GM23248 (cell line): ENCODE measurements around the gene ZNF865. TPM values are rescaled to one million over a fixed set of nuclear protein-coding genes. Genes with fewer than 3 reads are reported as not detected.
A peak's percentile ranks its signal among the peaks of the same experiment; 100 is the strongest.

Experiments used
- DNase-seq: peaks from one replicate; pipeline ENCODE4 v3.0.0-alpha.2; 2015
- H2AFZ ChIP-seq: fragments of 200-600 bp; sonication (generic); 2 replicates; pipeline ENCODE4 v1.6.1; 2016; ENCODE audit warnings: antibody characterized with exemption
- H3F3A ChIP-seq: fragments of 200-600 bp; sonication (generic); 2 replicates; pipeline ENCODE4 v1.6.1; 2016; ENCODE audit warnings: mild to moderate bottlenecking, antibody characterized with exemption, mixed run types; ENCODE audit not compliant: insufficient read depth
- H3K27ac ChIP-seq: fragments of 200-600 bp; sonication (generic); 2 replicates; pipeline ENCODE4 v1.5.1; 2016; ENCODE audit warnings: mild to moderate bottlenecking
- H3K27me3 ChIP-seq: fragments of 200-600 bp; sonication (generic); replicated peaks from 2 replicates; pipeline ENCODE4 v1.6.1; 2016; ENCODE audit warnings: mild to moderate bottlenecking; ENCODE audit not compliant: insufficient read depth
- H3K36me3 ChIP-seq: fragments of 200-600 bp; sonication (generic); 2 replicates; pipeline ENCODE4 v1.6.1; 2016; ENCODE audit warnings: low read depth, mild to moderate bottlenecking
- H3K4me1 ChIP-seq: fragments of 200-600 bp; sonication (generic); 2 replicates; pipeline ENCODE4 v1.6.1; 2016; ENCODE audit warnings: mild to moderate bottlenecking; ENCODE audit not compliant: insufficient read depth
- H3K4me2 ChIP-seq: fragments of 200-600 bp; sonication (generic); one replicate; pipeline ENCODE4 v1.6.1; 2016; ENCODE audit warnings: mild to moderate bottlenecking; ENCODE audit not compliant: unreplicated experiment
- H3K4me3 ChIP-seq: fragments of 200-600 bp; sonication (generic); 2 replicates; pipeline ENCODE4 v1.5.1; 2016; ENCODE audit warnings: mild to moderate bottlenecking
- H3K79me2 ChIP-seq: fragments of 200-600 bp; sonication (generic); 2 replicates; pipeline ENCODE4 v1.6.1; 2016; ENCODE audit warnings: mild to moderate bottlenecking; ENCODE audit not compliant: insufficient read depth
- H3K9ac ChIP-seq: fragments of 200-600 bp; sonication (generic); 2 replicates; pipeline ENCODE4 v1.6.1; 2016; ENCODE audit warnings: mild to moderate bottlenecking
- H3K9me2 ChIP-seq: fragments of 200-600 bp; sonication (generic); 2 replicates; pipeline ENCODE4 v1.6.1; 2016; ENCODE audit warnings: mixed run types, mild to moderate bottlenecking, moderate library complexity; ENCODE audit not compliant: insufficient read depth
- H3K9me3 ChIP-seq: fragments of 200-600 bp; sonication (generic); one replicate; pipeline ENCODE4 v1.6.1; 2017; ENCODE audit warnings: low read depth
- H4K20me1 ChIP-seq: fragments of 200-600 bp; sonication (generic); 2 replicates; pipeline ENCODE4 v1.6.0; 2016; ENCODE audit not compliant: insufficient read depth
- EZH2 ChIP-seq: fragments of 200-600 bp; sonication (generic); IDR thresholded peaks from 2 replicates; pipeline ENCODE4 v1.6.1; 2018; ENCODE audit warnings: antibody characterized with exemption, mild to moderate bottlenecking; ENCODE audit not compliant: insufficient read depth, poor library complexity, severe bottlenecking
- EZH2phosphoT487 ChIP-seq: fragments of 200-600 bp; sonication (generic); IDR thresholded peaks from 2 replicates; pipeline ENCODE4 v1.6.1; 2018; ENCODE audit warnings: antibody characterized with exemption, moderate library complexity, mild to moderate bottlenecking, low read depth; ENCODE audit not compliant: insufficient read depth
- WGBS, 2 experiments: methylation state at CpG; one replicate each; pipeline ENCODE4 v1.1.6; 2015 to 2017; ENCODE audit warnings: low lambda C conversion rate in 2 of 2, low coverage in 1 of 2; ENCODE audit errors: missing lambda C conversion rate in 2 of 2; 5-methylcytosine and 5-hydroxymethylcytosine counted together
- in situ Hi-C: fragments of 300-500 bp; cut with MboI; formaldehyde crosslinking; loops from 2 replicates; pipeline ENCODE4 v1.15.0; 2020
- polyA plus RNA-seq: library from polyadenylated mRNA; unstranded; fragments of >200 nt; fragmentation: Nextera tagmentation; extraction: Ambion mirVana; gene quantifications from 2 replicates; pipeline ENCODE4 v1.2.1, GENCODE V29; 2016
- total RNA-seq: library from RNA; depleted of rRNA; stranded (reverse); fragments of >200 nt; shearing (Covaris generic); gene quantifications from 2 replicates; pipeline ENCODE4 v1.2.3, GENCODE V29; 2014

The ZNF865 gene
- total and polyA plus RNA-seq, 2 experiments from 2014 or later = 0.21 to 1.3 TPM

- Histone ChIP-seq H4K20me1 (no peaks in the 10 kb centered on the region), H3K9me2 (no peaks in the 10 kb centered on the region), H3F3A (0 out of 2 replicates have a peak, but pooled peaks cover 4% of the 10 kb centered on the region), H3K4me3 (no peak overlapping the region), H3K27me3 (no peaks in the 10 kb centered on the region), H3K36me3 (peaks cover 10% of the 10 kb centered on the region; the same call in 1 of the 2 replicates), H2AFZ (no peak overlapping the region), H3K9me3 (no peaks in the 10 kb centered on the region), H3K27ac (no peak overlapping the region), H3K79me2 (peaks cover 31% of the 10 kb centered on the region), H3K4me2 (no peak overlapping the region), H3K4me1 (peaks cover 10% of the 10 kb centered on the region), H3K9ac (peak overlapping the region; percentile 82; the same call in 1 of the 2 replicates)
- TF ChIP-seq EZH2phosphoT487 = no peak
- no peak for TF ChIP-seq EZH2
- DNase-seq = no peak
- in situ Hi-C loops = loop anchor here (25.0 kb wide), 2 partner anchors 512 to 1187 kb away; partner anchors contain the start of genes CDC42EP5, LENG9 and TNNT1
- WGBS, 2 experiments = 75 to 79% methylated on average over 17 of the region's 17 CpGs
These were observed 44.0 kb downstream of the ZNF865 start for GRCh38 chr19:55649268-55650125.

- Histone ChIP-seq H3K4me2 (no peak overlapping the region), H3K27me3 (no peaks in the 10 kb centered on the region), H3K4me3 (no peak overlapping the region), H3K9me3 (no peaks in the 10 kb centered on the region), H3K27ac (no peak overlapping the region), H2AFZ (no peak overlapping the region), H3K4me1 (peaks cover 8% of the 10 kb centered on the region; the same call in 1 of the 2 replicates), H3F3A (0 out of 2 replicates have a peak, but pooled peaks cover 4% of the 10 kb centered on the region), H4K20me1 (no peaks in the 10 kb centered on the region), H3K9ac (no peak overlapping the region), H3K79me2 (peaks cover 27% of the 10 kb centered on the region), H3K36me3 (peaks cover 5% of the 10 kb centered on the region; the same call in 1 of the 2 replicates), H3K9me2 (no peaks in the 10 kb centered on the region)
- WGBS, 2 experiments = 83 to 91% methylated on average over 4 of the region's 4 CpGs
- TF ChIP-seq EZH2phosphoT487 = no peak
- no peak for TF ChIP-seq EZH2
- no peak for DNase-seq
- in situ Hi-C loops = loop anchor here (25.0 kb wide), 1 partner anchor 1188 kb away; the partner anchor contains the start of genes CDC42EP5 and LENG9
These were observed 44.7 kb downstream of the ZNF865 start for GRCh38 chr19:55650126-55650557.

GRCh38 chr19:55650602-55651230 lies 45.3 kb downstream of the ZNF865 start:
- 94 to 96% methylated on average over 17 of the region's 17 CpGs for WGBS, 2 experiments
- no peaks in the 10 kb centered on the region for H3K27me3 ChIP-seq
- H3K9ac ChIP-seq = no peak overlapping the region
- peaks cover 2% of the 10 kb centered on the region; the same call in 1 of the 2 replicates for H4K20me1 ChIP-seq
- H3F3A ChIP-seq = 0 out of 2 replicates have a peak, but pooled peaks cover 1% of the 10 kb centered on the region
- in situ Hi-C loops = loop anchor here (25.0 kb wide), 1 partner anchor 1188 kb away; the partner anchor contains the start of genes CDC42EP5 and LENG9
- H3K27ac ChIP-seq = no peak overlapping the region
- DNase-seq = no peak
- no peak overlapping the region for H3K4me2 ChIP-seq
- H3K9me3 ChIP-seq = no peaks in the 10 kb centered on the region
- H3K9me2 ChIP-seq = no peaks in the 10 kb centered on the region
- peaks cover 1% of the 10 kb centered on the region; the same call in 1 of the 2 replicates for H3K36me3 ChIP-seq
- no peak overlapping the region for H3K4me3 ChIP-seq
- peaks cover 8% of the 10 kb centered on the region; the same call in 1 of the 2 replicates for H3K4me1 ChIP-seq
- TF ChIP-seq EZH2 (no peak), EZH2phosphoT487 (no peak)
- no peak overlapping the region for H2AFZ ChIP-seq
- H3K79me2 ChIP-seq = peaks cover 27% of the 10 kb centered on the region

- no peak overlapping the region for H2AFZ ChIP-seq
- no peak overlapping the region for H3K4me3 ChIP-seq
These were observed 45.8 kb downstream of the ZNF865 start for GRCh38 chr19:55651236-55651635.

More at GRCh38 chr19:55651236-55651635, 45.8 kb downstream of the ZNF865 start:
- Histone ChIP-seq H3K4me1 (peaks cover 8% of the 10 kb centered on the region; the same call in 1 of the 2 replicates), H3K9me2 (no peaks in the 10 kb centered on the region), H4K20me1 (peaks cover 8% of the 10 kb centered on the region; the same call in 1 of the 2 replicates), H3K79me2 (peaks cover 27% of the 10 kb centered on the region), H3K36me3 (no peaks in the 10 kb centered on the region), H3K9ac (no peak overlapping the region), H3K27me3 (no peaks in the 10 kb centered on the region), H3F3A (peaks cover 2% of the 10 kb centered on the region; the same call in 1 of the 2 replicates), H3K9me3 (no peaks in the 10 kb centered on the region), H3K4me2 (no peak overlapping the region), H3K27ac (no peak overlapping the region)
- DNase-seq = no peak
- 83 to 85% methylated on average over 14 to 18 of the region's 18 CpGs for WGBS, 2 experiments
- in situ Hi-C loops = loop anchor here (25.0 kb wide), 1 partner anchor 1189 kb away; the partner anchor contains the start of genes CDC42EP5 and LENG9
- no peak for TF ChIP-seq EZH2phosphoT487
- TF ChIP-seq EZH2 = no peak
